RPMI7951 (cell line): ENCODE measurements around the gene SNAP47. TPM values are rescaled to one million over a fixed set of nuclear protein-coding genes. Genes with fewer than 3 reads are reported as not detected.

Experiments used
- DNase-seq: peaks from one replicate; pipeline ENCODE4 v3.0.0-alpha.2; 2012; ENCODE audit warnings: low read depth
- total RNA-seq: library from RNA; depleted of rRNA; stranded (reverse); fragments of >200 nt; shearing (Covaris generic); gene quantifications from 2 replicates; pipeline ENCODE4 v1.2.3, GENCODE V29; 2014; rRNA removed

Gene SNAP47
- total RNA-seq, 1 experiment from 2014 or later = 37.8 TPM

GRCh38 chr1:227797144-227797543 lies 61.9 kb downstream of the SNAP47 start:
- DNase-seq = no peak

- no peak for DNase-seq
Observed at GRCh38 chr1:227797625-227798024, 62.4 kb downstream of the SNAP47 start.

GRCh38 chr1:227798078-227798802 lies 63.0 kb downstream of the SNAP47 start:
- no peak for DNase-seq

- no peak for DNase-seq
Observed at GRCh38 chr1:227799756-227800155, 64.5 kb downstream of the SNAP47 start.

GRCh38 chr1:227803933-227804332 lies 68.7 kb downstream of the SNAP47 start:
- no peak for DNase-seq

GRCh38 chr1:227805606-227806197 lies 70.5 kb downstream of the SNAP47 start:
- peak; percentile 100 for DNase-seq

- peak; percentile 86 for DNase-seq
Observed at GRCh38 chr1:227808566-227808965, 73.3 kb downstream of the SNAP47 start.

- DNase-seq = no peak
Observed at GRCh38 chr1:227809026-227809425, 73.8 kb downstream of the SNAP47 start.

GRCh38 chr1:227813962-227814361 lies 78.7 kb downstream of the SNAP47 start:
- DNase-seq = no peak

- DNase-seq = no peak
Observed at GRCh38 chr1:227815468-227816409, 80.5 kb downstream of the SNAP47 start, which contains the start of gene PRSS38. PRSS38 (plus strand) TSS chr1:227815675; CDS start chr1:227815717, 42 bp downstream.

GRCh38 chr1:227816750-227817446 lies 81.7 kb downstream of the SNAP47 start:
- DNase-seq = peak; percentile 66

- DNase-seq = no peak
Observed at GRCh38 chr1:227823537-227823936, 88.3 kb downstream of the SNAP47 start.

GRCh38 chr1:227824204-227824603 lies 89.0 kb downstream of the SNAP47 start:
- DNase-seq = no peak

GRCh38 chr1:227828786-227829185 lies 93.6 kb downstream of the SNAP47 start:
- peak; percentile 38 for DNase-seq

Other genes with a start within 250 kb of the SNAP47 start
- 8.0 and 11.2 TPM in 2 replicates for gene ZNF678, start 171.9 kb upstream of the SNAP47 start, total RNA-seq
- 10.9 and 12.1 TPM in 2 replicates for gene JMJD4, start 133 bp upstream of the SNAP47 start, total RNA-seq
- gene PRSS38, start 80.2 kb downstream of the SNAP47 start, total RNA-seq = 0.20 TPM in 1 of 2 replicates, not detected in the other
- 9.5 and 14.0 TPM in 2 replicates for gene WNT9A, start 212.5 kb downstream of the SNAP47 start, total RNA-seq